Esophagus squamous epithelium (tissue), 5 donors: ENCODE data around the gene RAB27B. TPM values are rescaled to one million over a fixed set of nuclear protein-coding genes. Genes with fewer than 3 reads are reported as not detected.

Experiments
- DNase-seq: peaks from one replicate; lab custom pipeline; 2025; lab: John Stamatoyannopoulos, UW
- H3K27ac ChIP-seq, 4 donors: fragments of 200-600 bp; sonication (generic); one replicate each; pipeline ENCODE4 v1.5.1; 2016 to 2019; ENCODE audit warnings: mild to moderate bottlenecking in 1 of 4
- H3K27me3 ChIP-seq, 4 donors: fragments of 200-600 bp; sonication (generic); 1 replicate in 3 of 4; 2 replicates in 1 of 4; pipeline versions ENCODE4 v1.5.1 to v1.6.0; 2017 to 2021; ENCODE audit warnings: antibody characterized with exemption in 1 of 4
- H3K36me3 ChIP-seq, 3 donors: fragments of 200-600 bp; sonication (generic); one replicate each; pipeline ENCODE4 v1.5.1; 2016 to 2019
- H3K4me1 ChIP-seq, 3 donors: fragments of 200-600 bp; sonication (generic); one replicate each; pipeline ENCODE4 v1.5.1; 2017 to 2019
- H3K4me3 ChIP-seq, 4 donors: fragments of 200-600 bp; sonication (generic); 1 replicate in 3 of 4; 2 replicates in 1 of 4; pipeline ENCODE4 v1.5.1; 2016 to 2019; ENCODE audit warnings: mild to moderate bottlenecking in 2 of 4, moderate library complexity in 1 of 4
- H3K9me3 ChIP-seq, 3 donors: fragments of 200-600 bp; sonication (generic); one replicate each; pipeline ENCODE4 v1.5.1; 2016 to 2019
- POLR2A ChIP-seq, 4 donors: fragments of 450-650 bp; IDR thresholded peaks; one replicate each; pipeline ENCODE4 v1.6.1; 2017; ENCODE audit warnings: antibody characterized with exemption in 4 of 4, mild to moderate bottlenecking in 4 of 4, moderate library complexity in 3 of 4
- WGBS, 2 donors: methylation state at CpG; one replicate each; pipeline ENCODE4 v1.1.5; 2018; 5-methylcytosine and 5-hydroxymethylcytosine counted together
- intact Hi-C: fragments of 100-400 bp; cut with DNase I; formaldehyde crosslinking; loops from one replicate; pipeline ENCODE4 v1.15.0; 2022
- total RNA-seq, 4 donors: library from RNA; depleted of rRNA; stranded (reverse); fragments of >200 nt; gene quantifications; one replicate each; pipeline ENCODE4 v1.1.0, GENCODE V29; 2016
- TF ChIP-seq, protein P1 (sequence below), 6 experiments: fragments of 450-650 bp in 4 of 6; fragments of 200-600 bp in 2 of 6; sonication (generic) in 2 of 6; IDR thresholded peaks; one replicate each; pipeline ENCODE4 v1.5.1; 2016 to 2019; ENCODE audit warnings: antibody characterized with exemption in 6 of 6, mild to moderate bottlenecking in 4 of 6, moderate library complexity in 4 of 6
- donor health status: DM: yes; HTN: yes; CAD: no.

Gene RAB27B
- total RNA-seq, 4 donors from 2014 or later: 17.5 to 35.9 (median 32.1) TPM

DNA sequence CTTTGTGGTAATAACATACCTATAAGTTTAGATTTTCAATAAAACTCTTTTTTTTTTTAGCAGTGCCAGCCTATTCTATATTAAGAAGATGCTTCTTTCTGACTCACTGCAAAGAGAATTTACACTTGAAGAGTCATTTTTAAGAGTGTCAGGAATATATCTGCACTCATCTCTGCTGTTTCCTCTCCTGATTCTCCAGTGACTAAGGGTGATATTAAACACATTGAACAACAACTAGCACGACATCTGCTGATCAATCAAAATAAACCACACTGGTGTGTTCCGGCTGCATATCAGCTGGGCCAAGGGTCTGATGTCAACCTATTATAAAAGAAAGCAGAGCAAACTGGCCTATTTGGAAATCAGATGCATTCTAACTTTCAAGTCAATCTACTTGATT lies 15.0 kb downstream of the RAB27B start:
- Histone ChIP-seq H3K4me3 (no peak overlapping the region), H3K27me3 (no peaks in the 10 kb centered on the region), H3K36me3 (peaks cover 0 to 6% (median 0%) of the 10 kb centered on the region in 3 donors), H3K9me3 (no peaks in the 10 kb centered on the region), H3K4me1 (no peaks in the 10 kb centered on the region), H3K27ac (no peak overlapping the region)
- DNase-seq: no peak
- TF ChIP-seq, protein P1, sequence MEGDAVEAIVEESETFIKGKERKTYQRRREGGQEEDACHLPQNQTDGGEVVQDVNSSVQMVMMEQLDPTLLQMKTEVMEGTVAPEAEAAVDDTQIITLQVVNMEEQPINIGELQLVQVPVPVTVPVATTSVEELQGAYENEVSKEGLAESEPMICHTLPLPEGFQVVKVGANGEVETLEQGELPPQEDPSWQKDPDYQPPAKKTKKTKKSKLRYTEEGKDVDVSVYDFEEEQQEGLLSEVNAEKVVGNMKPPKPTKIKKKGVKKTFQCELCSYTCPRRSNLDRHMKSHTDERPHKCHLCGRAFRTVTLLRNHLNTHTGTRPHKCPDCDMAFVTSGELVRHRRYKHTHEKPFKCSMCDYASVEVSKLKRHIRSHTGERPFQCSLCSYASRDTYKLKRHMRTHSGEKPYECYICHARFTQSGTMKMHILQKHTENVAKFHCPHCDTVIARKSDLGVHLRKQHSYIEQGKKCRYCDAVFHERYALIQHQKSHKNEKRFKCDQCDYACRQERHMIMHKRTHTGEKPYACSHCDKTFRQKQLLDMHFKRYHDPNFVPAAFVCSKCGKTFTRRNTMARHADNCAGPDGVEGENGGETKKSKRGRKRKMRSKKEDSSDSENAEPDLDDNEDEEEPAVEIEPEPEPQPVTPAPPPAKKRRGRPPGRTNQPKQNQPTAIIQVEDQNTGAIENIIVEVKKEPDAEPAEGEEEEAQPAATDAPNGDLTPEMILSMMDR (IDR thresholded peaks at IDR 0.05): no peak
- no peak for TF ChIP-seq POLR2A (IDR thresholded peaks at IDR 0.05)
- intact Hi-C loops: no loop called here
- 65 to 66% methylated on average over 2 of the region's 2 CpGs for WGBS, 2 donors

DNA sequence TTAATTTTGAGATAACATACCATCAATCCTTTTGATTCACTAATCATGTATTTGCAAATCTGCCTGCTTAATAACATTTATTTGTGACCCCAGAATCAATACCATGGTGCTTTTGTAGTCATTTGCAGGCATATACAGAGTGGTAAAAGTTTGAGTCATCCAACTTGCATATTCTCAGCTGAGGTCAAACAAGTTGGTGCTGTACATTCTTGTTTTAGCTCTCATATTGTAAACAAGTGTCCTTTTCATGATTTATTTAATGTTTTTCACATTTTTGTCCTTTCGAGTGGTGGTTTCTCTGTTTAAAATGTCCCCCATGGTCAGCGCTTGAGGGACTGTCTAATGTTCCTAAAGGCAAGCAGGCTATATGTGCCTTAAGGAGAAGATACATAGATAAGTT lies 17.5 kb downstream of the RAB27B start:
- Histone ChIP-seq H3K36me3 (peaks cover 0 to 6% (median 0%) of the 10 kb centered on the region in 3 donors), H3K4me3 (no peak overlapping the region), H3K27ac (no peak overlapping the region), H3K9me3 (no peaks in the 10 kb centered on the region), H3K4me1 (no peaks in the 10 kb centered on the region), H3K27me3 (no peaks in the 10 kb centered on the region)
- DNase-seq: no peak
- TF ChIP-seq, protein P1 (IDR thresholded peaks at IDR 0.05): no peak
- TF ChIP-seq POLR2A (IDR thresholded peaks at IDR 0.05): no peak
- 37% methylated on average over 2 of the region's 2 CpGs for WGBS, 2 donors
- intact Hi-C loops: no loop called here

DNA sequence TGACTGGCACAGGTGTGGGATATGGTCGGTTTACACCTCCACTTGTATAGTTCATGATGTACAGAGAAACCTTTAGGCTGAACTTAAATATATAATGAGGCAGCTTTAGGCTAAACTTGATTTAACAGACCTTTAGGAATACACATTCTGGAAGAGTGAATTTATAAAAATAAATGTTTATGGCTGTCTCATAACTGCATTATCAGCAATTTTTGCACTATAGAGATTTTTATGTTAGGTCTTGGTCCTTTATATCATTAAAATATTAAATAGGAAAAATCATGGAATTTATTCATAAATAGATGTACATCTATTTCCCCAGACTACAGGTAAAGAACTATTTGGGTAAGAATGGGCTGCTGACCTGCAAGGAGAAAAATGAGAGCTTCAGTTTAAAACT lies 19.8 kb downstream of the RAB27B start:
- intact Hi-C loops: no loop called here
- 88 to 92% methylated on average over 1 of the region's 1 CpG for WGBS, 2 donors
- no peak overlapping the region for H3K27ac ChIP-seq
- no peak overlapping the region for H3K4me3 ChIP-seq
- H3K9me3 ChIP-seq: no peaks in the 10 kb centered on the region
- H3K27me3 ChIP-seq: no peaks in the 10 kb centered on the region
- H3K4me1 ChIP-seq: no peaks in the 10 kb centered on the region
- no peak for TF ChIP-seq POLR2A (IDR thresholded peaks at IDR 0.05)
- TF ChIP-seq, protein P1 (IDR thresholded peaks at IDR 0.05): no peak
- DNase-seq: no peak
- peaks cover 0 to 6% (median 0%) of the 10 kb centered on the region in 3 donors for H3K36me3 ChIP-seq

GRCh38 chr18:54849683-54850082 lies 21.4 kb downstream of the RAB27B start:
- DNase-seq: no peak
- H3K4me3 ChIP-seq: no peak overlapping the region
- 30 to 61% methylated on average over 1 to 2 of the region's 2 CpGs for WGBS, 2 donors
- no peaks in the 10 kb centered on the region for H3K36me3 ChIP-seq
- H3K27ac ChIP-seq: no peak overlapping the region
- H3K27me3 ChIP-seq: no peaks in the 10 kb centered on the region
- no peaks in the 10 kb centered on the region for H3K9me3 ChIP-seq
- intact Hi-C loops: no loop called here
- no peak for TF ChIP-seq POLR2A (IDR thresholded peaks at IDR 0.05)
- TF ChIP-seq, protein P1 (IDR thresholded peaks at IDR 0.05): no peak
- no peaks in the 10 kb centered on the region for H3K4me1 ChIP-seq

- H3K4me1 ChIP-seq: no peaks in the 10 kb centered on the region
- no peaks in the 10 kb centered on the region for H3K27me3 ChIP-seq
- H3K36me3 ChIP-seq: no peaks in the 10 kb centered on the region
- no peaks in the 10 kb centered on the region for H3K9me3 ChIP-seq
- DNase-seq: no peak
- H3K27ac ChIP-seq: no peak overlapping the region
- intact Hi-C loops: no loop called here
- H3K4me3 ChIP-seq: no peak overlapping the region
- WGBS, 2 donors: 100% methylated on average over 2 to 3 of the region's 3 CpGs
- TF ChIP-seq, protein P1 (IDR thresholded peaks at IDR 0.05): no peak
- TF ChIP-seq POLR2A (IDR thresholded peaks at IDR 0.05): no peak
Observed at GRCh38 chr18:54850598-54850997, 22.3 kb downstream of the RAB27B start.
